Activated CD8-positive, alpha-beta T cell treated with anti-CD3 and anti-CD28 coated beads, Interleukin-2, amount 10 ng/mL, durations not matched to agents 7 days and 5 days (primary cell): ENCODE data around the gene AGPAT4. TPM values are rescaled to one million over a fixed set of nuclear protein-coding genes. Genes with fewer than 3 reads are reported as not detected.

Experiments used
- ATAC-seq: fragments of 150-1000 bp; cut with Tn5 transposase; one replicate; pipeline ENCODE4 v1.10.0; 2021; ENCODE audit warnings: moderate library complexity
- CTCF ChIA-PET: fragments of 350-600 bp; sonication (Branson Sonifier 250); formaldehyde crosslinking; loops from one replicate; lab custom pipeline; 2021; ENCODE audit warnings: antibody characterized with exemption; lab: Charles Lee
- POLR2A ChIA-PET: fragments of 350-600 bp; sonication (Branson Sonifier 250); formaldehyde crosslinking; loops from one replicate; lab custom pipeline; 2021; ENCODE audit warnings: antibody characterized with exemption; lab: Charles Lee
- DNase-seq: peaks from one replicate; pipeline ENCODE4 v3.0.0-alpha.2; 2020
- H3K27ac Mint-ChIP-seq: one replicate; pipeline ENCODE4 v1.8.0; 2021; ENCODE audit warnings: mild to moderate bottlenecking, mixed read lengths
- H3K27me3 Mint-ChIP-seq: one replicate; pipeline ENCODE4 v1.8.0; 2021; ENCODE audit warnings: low read depth, mixed read lengths
- H3K36me3 Mint-ChIP-seq: one replicate; pipeline ENCODE4 v1.8.0; 2021; ENCODE audit warnings: low read depth, mixed read lengths
- H3K4me1 Mint-ChIP-seq: one replicate; pipeline ENCODE4 v1.8.0; 2021; ENCODE audit warnings: low read depth, mixed read lengths
- H3K4me3 Mint-ChIP-seq: one replicate; pipeline ENCODE4 v1.8.0; 2021; ENCODE audit warnings: mild to moderate bottlenecking, mixed read lengths
- H3K9me3 Mint-ChIP-seq: one replicate; pipeline ENCODE4 v1.8.0; 2022; ENCODE audit warnings: mixed read lengths; ENCODE audit not compliant: insufficient read depth
- total RNA-seq, 2 experiments: library from RNA; stranded (reverse); gene quantifications; one replicate each; pipeline ENCODE4 v1.2.3, GENCODE V29; 2021

AGPAT4 gene
- total RNA-seq, 2 experiments from 2014 or later, result 4.0 to 4.3 TPM

DNA sequence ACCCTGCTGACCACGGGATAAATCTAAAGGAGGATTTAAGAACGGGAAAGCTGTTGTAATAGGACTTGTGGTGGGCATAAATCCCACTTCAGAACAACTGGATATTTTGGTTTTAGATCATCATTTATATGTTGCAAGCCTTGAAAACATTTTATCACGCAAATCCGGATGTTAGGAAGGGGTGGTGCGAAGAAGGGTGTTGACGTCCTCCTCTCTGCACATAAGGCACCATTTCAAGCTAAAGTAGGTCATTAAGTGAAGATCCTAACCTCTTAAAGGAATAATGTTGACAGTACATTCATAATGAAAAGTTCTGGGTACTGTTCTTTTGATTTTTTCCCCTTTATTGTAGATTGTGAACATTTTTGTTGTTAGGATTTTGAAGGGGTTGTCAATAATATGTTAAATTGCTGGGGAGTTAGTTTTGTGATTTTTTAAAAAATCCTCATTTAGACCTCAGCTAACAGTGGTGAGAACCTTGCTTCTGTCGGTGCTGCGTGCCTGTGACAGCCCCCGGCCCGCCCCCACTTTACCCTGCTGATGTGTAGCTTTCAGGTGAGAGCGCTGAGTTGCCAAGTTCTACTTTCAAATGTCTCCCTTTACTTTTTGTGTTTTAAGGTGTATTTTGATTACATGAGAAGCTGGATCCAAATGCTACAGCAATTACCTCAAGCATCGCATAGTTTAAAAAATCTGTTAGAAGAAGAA is 193.4 kb downstream of the AGPAT4 start:
- Mint-ChIP-seq H3K4me3 (no peak overlapping the region), H3K27me3 (no peaks in the 10 kb centered on the region), H3K9me3 (no peaks in the 10 kb centered on the region), H3K36me3 (peaks cover 10% of the 10 kb centered on the region), H3K27ac (no peak overlapping the region), H3K4me1 (peaks cover 5% of the 10 kb centered on the region)
- no peak for ATAC-seq
- ChIA-PET CTCF (no interaction called here), POLR2A (no interaction called here)
- DNase-seq, result no peak
